Measurements from ENCODE around the gene SPON1. TPM values are rescaled to one million over a fixed set of nuclear protein-coding genes. Genes with fewer than 3 reads are reported as not detected.
A peak's percentile ranks its signal among the peaks of the same experiment; 100 is the strongest.

SPON1 gene
- total and polyA plus RNA-seq, 8 donors = 9.3 to 122 (median 26.9) TPM

DNA sequence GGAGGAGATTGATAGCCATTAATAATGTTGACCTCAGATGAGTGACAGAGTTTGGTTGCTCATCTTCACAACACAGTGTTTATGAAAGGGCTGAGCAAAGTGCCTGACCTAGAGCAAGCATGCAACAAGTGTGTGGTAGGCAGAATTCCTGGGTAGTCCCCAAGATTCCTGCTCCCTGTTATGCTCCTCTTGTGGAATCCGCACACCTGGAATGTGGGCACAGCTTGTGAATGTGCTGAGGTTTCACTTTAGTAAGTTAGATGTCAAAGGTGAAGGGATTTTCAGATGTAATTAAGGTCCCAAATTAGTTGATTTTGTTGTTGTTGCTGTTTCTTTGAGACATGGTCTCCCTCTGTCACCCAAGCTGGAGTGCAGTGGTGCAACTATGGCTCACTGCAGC is 20.7 kb upstream of the SPON1 start:
- Histone ChIP-seq H3K4me3 (no peak overlapping the region), H3K27me3 (no peaks in the 10 kb centered on the region), H3K36me3 (no peaks in the 10 kb centered on the region), H3K9me3 (no peaks in the 10 kb centered on the region), H3K27ac (no peak overlapping the region), H3K4me1 (peaks cover 0 to 4% (median 0%) of the 10 kb centered on the region in 4 donors)
- TF ChIP-seq EP300 (IDR thresholded peaks at IDR 0.05) (no peak), POLR2A (IDR thresholded peaks at IDR 0.05) (no peak), POLR2AphosphoS5 (IDR thresholded peaks at IDR 0.05) (no peak)
- TF ChIP-seq, protein P1, sequence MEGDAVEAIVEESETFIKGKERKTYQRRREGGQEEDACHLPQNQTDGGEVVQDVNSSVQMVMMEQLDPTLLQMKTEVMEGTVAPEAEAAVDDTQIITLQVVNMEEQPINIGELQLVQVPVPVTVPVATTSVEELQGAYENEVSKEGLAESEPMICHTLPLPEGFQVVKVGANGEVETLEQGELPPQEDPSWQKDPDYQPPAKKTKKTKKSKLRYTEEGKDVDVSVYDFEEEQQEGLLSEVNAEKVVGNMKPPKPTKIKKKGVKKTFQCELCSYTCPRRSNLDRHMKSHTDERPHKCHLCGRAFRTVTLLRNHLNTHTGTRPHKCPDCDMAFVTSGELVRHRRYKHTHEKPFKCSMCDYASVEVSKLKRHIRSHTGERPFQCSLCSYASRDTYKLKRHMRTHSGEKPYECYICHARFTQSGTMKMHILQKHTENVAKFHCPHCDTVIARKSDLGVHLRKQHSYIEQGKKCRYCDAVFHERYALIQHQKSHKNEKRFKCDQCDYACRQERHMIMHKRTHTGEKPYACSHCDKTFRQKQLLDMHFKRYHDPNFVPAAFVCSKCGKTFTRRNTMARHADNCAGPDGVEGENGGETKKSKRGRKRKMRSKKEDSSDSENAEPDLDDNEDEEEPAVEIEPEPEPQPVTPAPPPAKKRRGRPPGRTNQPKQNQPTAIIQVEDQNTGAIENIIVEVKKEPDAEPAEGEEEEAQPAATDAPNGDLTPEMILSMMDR (IDR thresholded peaks at IDR 0.05) = no peak
- 91 to 100% (median 98%) methylated on average over 1 of the region's 1 CpG for WGBS, 5 donors
- intact Hi-C loops (cut with DNase I; ENCODE audit: low total_unique reads) = no loop called here
- no peak for DNase-seq

GRCh38 chr11:13942378-13942777 is 20.1 kb upstream of the SPON1 start:
- Histone ChIP-seq H3K9me3 (no peaks in the 10 kb centered on the region), H3K27ac (no peak overlapping the region), H3K27me3 (no peaks in the 10 kb centered on the region), H3K4me1 (peaks cover 0 to 4% (median 0%) of the 10 kb centered on the region in 4 donors), H3K36me3 (no peaks in the 10 kb centered on the region), H3K4me3 (no peak overlapping the region)
- DNase-seq = no peak
- intact Hi-C loops (cut with DNase I; ENCODE audit: low total_unique reads) = no loop called here
- TF ChIP-seq POLR2AphosphoS5 (IDR thresholded peaks at IDR 0.05) (no peak), EP300 (IDR thresholded peaks at IDR 0.05) (no peak)
- TF ChIP-seq, protein P1 (IDR thresholded peaks at IDR 0.05) = no peak
- 34 to 76% (median 69%) methylated on average over 1 of the region's 1 CpG for WGBS, 5 donors

DNA sequence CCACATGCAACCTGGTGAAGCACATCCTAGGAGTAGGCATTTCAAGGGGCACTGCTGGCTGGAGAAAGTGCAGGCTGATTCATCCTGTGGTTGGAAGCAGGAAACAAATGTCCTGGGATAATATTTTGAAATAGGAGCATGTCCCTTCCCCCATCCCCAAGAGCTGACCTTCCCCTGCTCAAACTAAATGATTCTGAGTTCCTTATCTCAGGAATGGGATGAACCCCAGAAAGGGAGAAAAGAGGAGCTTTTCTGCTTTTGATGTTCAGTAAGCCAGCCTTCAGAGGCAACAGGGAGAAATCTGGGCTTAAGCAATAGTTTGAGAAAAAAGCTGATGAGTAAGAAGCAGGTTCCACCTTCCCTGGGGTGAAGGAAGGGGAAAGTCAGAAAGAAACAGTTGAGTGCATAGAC is 19.5 kb upstream of the SPON1 start:
- no peaks in the 10 kb centered on the region for H3K27me3 ChIP-seq

DNA sequence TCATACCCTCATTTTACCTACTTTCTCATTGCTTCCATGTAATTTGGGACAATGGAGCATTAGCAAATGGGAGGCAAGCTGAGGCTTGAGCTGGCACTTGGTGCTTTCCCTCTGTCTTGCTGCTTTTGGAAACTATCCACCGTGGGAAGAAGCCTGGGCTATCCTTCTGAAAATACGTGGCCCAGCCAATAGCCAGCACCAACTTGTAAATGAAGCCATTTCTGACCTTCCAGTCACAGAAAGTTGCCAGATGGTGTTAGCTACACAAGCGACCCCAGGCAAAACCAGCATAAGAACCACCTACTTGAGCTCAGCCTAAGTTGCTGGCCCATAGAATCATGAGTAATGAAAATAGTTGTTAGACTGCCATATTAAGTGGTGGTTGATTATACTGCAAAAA is 18.5 kb upstream of the SPON1 start:
- Histone ChIP-seq H3K27ac (no peak overlapping the region), H3K9me3 (no peaks in the 10 kb centered on the region), H3K27me3 (no peaks in the 10 kb centered on the region), H3K4me3 (no peak overlapping the region), H3K36me3 (no peaks in the 10 kb centered on the region), H3K4me1 (peaks cover 0 to 4% (median 0%) of the 10 kb centered on the region in 4 donors)
- intact Hi-C loops (cut with DNase I; ENCODE audit: low total_unique reads) = no loop called here
- 80 to 90% (median 83%) methylated on average over 3 of the region's 3 CpGs for WGBS, 5 donors
- no peak for TF ChIP-seq POLR2AphosphoS5 (IDR thresholded peaks at IDR 0.05)
- no peak for DNase-seq

More for the DNA sequence above, 19.5 kb upstream of the SPON1 start:
- TF ChIP-seq, protein P1 (IDR thresholded peaks at IDR 0.05) = no peak
- TF ChIP-seq POLR2A (IDR thresholded peaks at IDR 0.05) = no peak
- no peak for TF ChIP-seq POLR2AphosphoS5 (IDR thresholded peaks at IDR 0.05)
- no peak for TF ChIP-seq EP300 (IDR thresholded peaks at IDR 0.05)
- Histone ChIP-seq H3K4me3 (no peak overlapping the region), H3K36me3 (no peaks in the 10 kb centered on the region), H3K27ac (no peak overlapping the region), H3K4me1 (peaks cover 0 to 4% (median 0%) of the 10 kb centered on the region in 4 donors), H3K9me3 (no peaks in the 10 kb centered on the region)
- no peak for DNase-seq
- intact Hi-C loops (cut with DNase I; ENCODE audit: low total_unique reads) = no loop called here

GRCh38 chr11:13944911-13945425 is 17.6 kb upstream of the SPON1 start:
- no peak overlapping the region for H3K4me3 ChIP-seq
- H3K4me1 ChIP-seq = peaks cover 0 to 4% (median 0%) of the 10 kb centered on the region in 4 donors
- TF ChIP-seq, protein P1 (IDR thresholded peaks at IDR 0.05) = no peak
- no peak for TF ChIP-seq EP300 (IDR thresholded peaks at IDR 0.05)
- no peak for TF ChIP-seq POLR2A (IDR thresholded peaks at IDR 0.05)
- no peak for TF ChIP-seq POLR2AphosphoS5 (IDR thresholded peaks at IDR 0.05)
- no peaks in the 10 kb centered on the region for H3K36me3 ChIP-seq
- DNase-seq = peak in 1 of 2 donors; percentile 55
- H3K27me3 ChIP-seq = no peaks in the 10 kb centered on the region
- no peak overlapping the region for H3K27ac ChIP-seq
- intact Hi-C loops (cut with DNase I; ENCODE audit: low total_unique reads) = no loop called here
- H3K9me3 ChIP-seq = no peaks in the 10 kb centered on the region
- WGBS, 5 donors = 49 to 63% (median 55%) methylated on average over 3 of the region's 3 CpGs
